GM21723 (cell line): ENCODE results near the gene TCERG1L.

Source experiments
- ATAC-seq: cut with Tn5 transposase; IDR thresholded peaks from one replicate; pipeline ENCODE4 v1.9.1; 2021; ENCODE audit warnings: mild to moderate bottlenecking, moderate library complexity; ENCODE audit not compliant: unreplicated experiment

The TCERG1L gene

DNA sequence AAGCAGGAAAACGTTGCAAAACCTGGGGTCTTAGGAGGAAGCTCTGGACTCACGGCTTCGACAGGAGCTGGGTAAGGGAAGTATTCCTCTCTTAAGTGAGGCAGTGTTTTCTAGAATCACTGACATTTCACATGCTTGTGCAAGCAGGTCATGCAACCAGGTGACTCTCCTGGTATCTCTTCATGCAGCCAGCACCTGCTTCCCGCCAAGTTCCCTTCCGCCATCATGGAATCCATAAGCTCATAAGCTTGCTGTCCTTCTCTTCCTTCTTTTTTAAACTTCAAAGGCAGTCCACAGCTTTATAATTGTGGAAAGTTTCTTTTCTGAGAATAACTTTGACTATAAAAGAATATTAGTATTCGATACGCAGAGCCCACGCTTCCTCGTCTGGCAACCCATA, 256.1 kb downstream of the TCERG1L start:
- ATAC-seq = no peak

- no peak for ATAC-seq
Measured at GRCh38 chr10:131053192-131053591, 258.3 kb downstream of the TCERG1L start.

DNA sequence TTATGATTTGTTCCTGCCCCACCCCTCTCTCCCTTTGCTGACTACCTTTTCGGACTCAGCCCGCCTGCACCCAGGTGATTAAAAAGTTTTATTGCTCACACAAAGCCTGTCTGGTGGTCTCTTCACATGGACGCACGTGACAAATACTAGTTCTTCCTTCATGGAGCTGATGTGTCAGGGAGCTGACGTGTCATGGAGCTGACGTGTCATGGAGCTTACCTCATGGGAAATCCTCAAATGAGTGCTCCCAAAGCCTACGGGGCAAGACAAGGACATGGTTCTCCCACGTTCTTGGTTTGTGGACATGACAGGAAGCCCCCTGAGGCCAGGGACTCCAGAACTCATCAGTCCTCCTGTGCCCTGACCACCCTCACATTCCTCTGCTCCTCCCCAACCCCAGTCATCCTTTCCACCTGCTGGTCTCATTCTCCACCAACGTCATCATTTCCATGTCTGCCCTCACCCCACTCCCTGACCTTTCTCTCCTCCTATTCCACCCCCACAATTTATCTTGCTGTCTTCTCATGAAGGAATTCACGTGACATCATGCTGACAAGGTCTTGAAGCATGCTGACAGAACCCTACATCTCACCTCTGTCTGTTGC, 261.3 kb downstream of the TCERG1L start:
- ATAC-seq = no peak

DNA sequence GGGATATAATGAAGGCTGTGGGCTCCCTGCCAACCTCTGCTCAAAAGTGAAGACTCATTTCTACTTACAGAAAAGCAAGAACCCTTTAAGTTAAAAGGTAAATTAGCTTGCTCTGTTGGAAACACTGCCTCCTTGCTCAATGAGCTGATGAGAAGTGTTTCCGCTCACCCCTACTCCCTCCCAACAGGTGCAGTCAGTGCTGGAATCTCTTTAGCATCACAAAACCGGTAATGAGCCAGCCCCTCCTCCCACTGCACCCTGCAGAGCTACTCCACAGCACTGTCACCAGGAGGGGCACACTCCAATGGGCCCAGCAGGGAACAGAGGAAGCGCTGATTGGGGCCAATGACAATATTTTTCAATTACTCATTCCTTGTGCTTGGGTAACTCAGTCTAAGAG, 262.5 kb downstream of the TCERG1L start:
- no peak for ATAC-seq

DNA sequence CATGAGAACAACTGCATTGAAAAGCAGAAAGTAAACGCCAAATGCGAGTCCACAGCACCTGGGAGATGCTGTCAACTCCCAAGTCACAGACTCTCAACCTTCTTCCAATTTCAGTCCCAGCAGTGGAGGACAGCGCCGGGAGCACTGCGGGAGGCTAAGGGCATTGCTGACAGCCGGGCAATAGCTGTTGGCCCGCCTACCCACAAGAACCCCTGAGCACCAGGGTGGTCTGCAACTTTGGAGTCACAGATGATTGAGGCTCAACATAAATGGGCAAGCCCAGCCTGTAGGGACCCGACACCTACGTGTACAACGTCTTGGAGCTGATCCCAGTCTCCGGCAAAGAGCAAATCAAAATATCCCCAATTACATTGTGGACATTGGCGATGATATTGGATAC, 262.9 kb downstream of the TCERG1L start:
- no peak for ATAC-seq

- no peak for ATAC-seq
Measured at GRCh38 chr10:131047501-131047900, 264.0 kb downstream of the TCERG1L start.

- no peak for ATAC-seq
Measured at GRCh38 chr10:131046194-131046593, 265.3 kb downstream of the TCERG1L start.

- ATAC-seq = no peak
Measured at GRCh38 chr10:131044379-131045111, 267.0 kb downstream of the TCERG1L start.

DNA sequence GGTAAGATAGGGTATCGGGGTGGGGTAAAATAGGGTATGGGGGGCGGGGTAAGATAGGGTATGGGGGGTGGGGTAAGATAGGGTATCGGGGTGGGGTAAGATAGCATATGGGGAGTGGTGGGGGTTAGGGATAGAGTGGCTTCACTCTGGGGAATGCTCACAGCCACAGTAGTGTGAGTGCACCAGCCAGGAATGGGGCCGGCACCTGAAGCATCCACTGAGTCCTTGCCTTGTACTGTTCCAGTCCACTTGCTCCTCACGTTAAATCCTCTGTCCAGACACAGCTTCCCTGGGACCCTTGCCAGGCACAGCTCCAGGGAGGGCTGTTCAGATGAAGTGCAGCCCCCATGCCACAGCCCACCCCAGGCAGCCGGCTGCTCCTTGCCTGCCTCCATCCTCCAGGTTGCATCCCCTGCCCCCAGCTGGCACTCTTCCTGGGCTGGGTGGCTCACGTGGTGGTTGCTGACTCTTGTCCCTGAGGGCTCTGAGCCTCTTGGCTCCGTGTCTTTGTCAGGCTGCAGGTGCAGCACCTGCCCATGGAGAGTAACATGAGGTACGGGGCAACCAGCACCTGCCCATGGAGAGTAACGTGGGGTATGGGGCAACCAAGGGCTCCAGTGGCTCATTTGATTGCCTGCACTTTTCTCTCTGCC, 268.4 kb downstream of the TCERG1L start:
- no peak for ATAC-seq
